ENCODE data around the gene FXN.
"Not testable (repeated sequence)": the region's sequence is repeated elsewhere in the genome, so short reads cannot be mapped to it uniquely, and the experiment has no call there.

The FXN gene

GRCh38 chr9:69089082-69089481, 53.5 kb downstream of the FXN start:
- Histone ChIP-seq H3K9ac (ENCODE audit: low read depth, low read length) (peak overlapping the region; percentile 73; the same call in 1 of the 2 replicates), H3K9me3 (ENCODE audit: insufficient read depth, low read depth, low read length) (no peaks in the 10 kb centered on the region), H3K36me3 (ENCODE audit: insufficient read depth, low read depth, low read length) (no peaks in the 10 kb centered on the region), H3K27ac (ENCODE audit: low read length) (peak overlapping the region; percentile 77), H3K4me3 (ENCODE audit: low read length) (peak overlapping the region; percentile 46; the same call in 1 of the 2 replicates), H3K27me3 (ENCODE audit: insufficient read depth, low read length) (no peaks in the 10 kb centered on the region), H3K4me1 (ENCODE audit: insufficient read depth, low read length) (peaks cover 15% of the 10 kb centered on the region; the same call in 1 of the 2 replicates)

- peaks cover 15% of the 10 kb centered on the region; the same call in 1 of the 2 replicates for H3K4me1 ChIP-seq (ENCODE audit: insufficient read depth, low read length)
- peak overlapping the region; percentile 77 for H3K27ac ChIP-seq (ENCODE audit: low read length)
- H3K9ac ChIP-seq (ENCODE audit: low read depth, low read length): peak overlapping the region; percentile 73; the same call in 1 of the 2 replicates
These were observed 53.9 kb downstream of the FXN start for GRCh38 chr9:69089491-69089890.

GRCh38 chr9:69090140-69090750, 54.7 kb downstream of the FXN start:
- Histone ChIP-seq H3K4me1 (ENCODE audit: insufficient read depth, low read length) (peaks cover 15% of the 10 kb centered on the region; the same call in 1 of the 2 replicates), H3K9me3 (ENCODE audit: insufficient read depth, low read depth, low read length) (no peaks in the 10 kb centered on the region), H3K27ac (ENCODE audit: low read length) (peak overlapping the region; percentile 77), H3K9ac (ENCODE audit: low read depth, low read length) (peak overlapping the region; percentile 73; the same call in 1 of the 2 replicates), H3K27me3 (ENCODE audit: insufficient read depth, low read length) (no peaks in the 10 kb centered on the region), H3K36me3 (ENCODE audit: insufficient read depth, low read depth, low read length) (no peaks in the 10 kb centered on the region), H3K4me3 (ENCODE audit: low read length) (peak overlapping the region; percentile 46)

More at GRCh38 chr9:69089491-69089890, 53.9 kb downstream of the FXN start:
- H3K4me3 ChIP-seq (ENCODE audit: low read length): peak overlapping the region; percentile 46; the same call in 1 of the 2 replicates
- no peaks in the 10 kb centered on the region for H3K27me3 ChIP-seq (ENCODE audit: insufficient read depth, low read length)
- no peaks in the 10 kb centered on the region for H3K9me3 ChIP-seq (ENCODE audit: insufficient read depth, low read depth, low read length)
- H3K36me3 ChIP-seq (ENCODE audit: insufficient read depth, low read depth, low read length): no peaks in the 10 kb centered on the region

GRCh38 chr9:69090946-69091345, 55.4 kb downstream of the FXN start:
- Histone ChIP-seq H3K4me1 (ENCODE audit: insufficient read depth, low read length) (peaks cover 15% of the 10 kb centered on the region; the same call in 1 of the 2 replicates), H3K9me3 (ENCODE audit: insufficient read depth, low read depth, low read length) (no peaks in the 10 kb centered on the region), H3K4me3 (ENCODE audit: low read length) (peak overlapping the region; percentile 46), H3K27ac (ENCODE audit: low read length) (peak overlapping the region; percentile 77), H3K27me3 (ENCODE audit: insufficient read depth, low read length) (no peaks in the 10 kb centered on the region), H3K9ac (ENCODE audit: low read depth, low read length) (peak overlapping the region; percentile 73; the same call in 1 of the 2 replicates), H3K36me3 (ENCODE audit: insufficient read depth, low read depth, low read length) (no peaks in the 10 kb centered on the region)

GRCh38 chr9:69093471-69094103, 58.0 kb downstream of the FXN start:
- no peaks in the 10 kb centered on the region for H3K27me3 ChIP-seq (ENCODE audit: insufficient read depth, low read length)
- H3K36me3 ChIP-seq (ENCODE audit: insufficient read depth, low read depth, low read length): no peaks in the 10 kb centered on the region
- no peaks in the 10 kb centered on the region for H3K9me3 ChIP-seq (ENCODE audit: insufficient read depth, low read depth, low read length)
- no peak overlapping the region for H3K9ac ChIP-seq (ENCODE audit: low read depth, low read length)
- no peak overlapping the region for H3K4me3 ChIP-seq (ENCODE audit: low read length)
- peaks cover 15% of the 10 kb centered on the region; the same call in 1 of the 2 replicates for H3K4me1 ChIP-seq (ENCODE audit: insufficient read depth, low read length)
- no peak overlapping the region for H3K27ac ChIP-seq (ENCODE audit: low read length)

- not testable (repeated sequence) for H3K27ac ChIP-seq (ENCODE audit: low read length); H3K27me3 ChIP-seq (ENCODE audit: insufficient read depth, low read length); H3K4me1 ChIP-seq (ENCODE audit: insufficient read depth, low read length); H3K9ac ChIP-seq (ENCODE audit: low read depth, low read length); H3K4me3 ChIP-seq (ENCODE audit: low read length); H3K36me3 ChIP-seq (ENCODE audit: insufficient read depth, low read depth, low read length); H3K9me3 ChIP-seq (ENCODE audit: insufficient read depth, low read depth, low read length)
These were observed 59.0 kb downstream of the FXN start for GRCh38 chr9:69094361-69095135.

GRCh38 chr9:69097064-69097463, 61.5 kb downstream of the FXN start:
- H3K9ac ChIP-seq (ENCODE audit: low read depth, low read length): no peak overlapping the region
- no peaks in the 10 kb centered on the region for H3K4me1 ChIP-seq (ENCODE audit: insufficient read depth, low read length)
- H3K27me3 ChIP-seq (ENCODE audit: insufficient read depth, low read length): no peaks in the 10 kb centered on the region
- no peak overlapping the region for H3K27ac ChIP-seq (ENCODE audit: low read length)
- H3K9me3 ChIP-seq (ENCODE audit: insufficient read depth, low read depth, low read length): no peaks in the 10 kb centered on the region
- no peak overlapping the region for H3K4me3 ChIP-seq (ENCODE audit: low read length)
- no peaks in the 10 kb centered on the region for H3K36me3 ChIP-seq (ENCODE audit: insufficient read depth, low read depth, low read length)

GRCh38 chr9:69097923-69098593, 62.5 kb downstream of the FXN start:
- no peaks in the 10 kb centered on the region for H3K36me3 ChIP-seq (ENCODE audit: insufficient read depth, low read depth, low read length)
- H3K4me3 ChIP-seq (ENCODE audit: low read length): no peak overlapping the region
- no peak overlapping the region for H3K27ac ChIP-seq (ENCODE audit: low read length)
- no peak overlapping the region for H3K9ac ChIP-seq (ENCODE audit: low read depth, low read length)
- H3K9me3 ChIP-seq (ENCODE audit: insufficient read depth, low read depth, low read length): no peaks in the 10 kb centered on the region
- no peaks in the 10 kb centered on the region for H3K4me1 ChIP-seq (ENCODE audit: insufficient read depth, low read length)
- no peaks in the 10 kb centered on the region for H3K27me3 ChIP-seq (ENCODE audit: insufficient read depth, low read length)

- not testable (repeated sequence) for H3K36me3 ChIP-seq (ENCODE audit: insufficient read depth, low read depth, low read length); H3K27ac ChIP-seq (ENCODE audit: low read length); H3K27me3 ChIP-seq (ENCODE audit: insufficient read depth, low read length); H3K4me3 ChIP-seq (ENCODE audit: low read length); H3K9ac ChIP-seq (ENCODE audit: low read depth, low read length); H3K9me3 ChIP-seq (ENCODE audit: insufficient read depth, low read depth, low read length)
- peaks cover 11% of the 10 kb centered on the region; the same call in 1 of the 2 replicates for H3K4me1 ChIP-seq (ENCODE audit: insufficient read depth, low read length)
These were observed 67.9 kb downstream of the FXN start for GRCh38 chr9:69103348-69103996.

- Histone ChIP-seq H3K9me3 (ENCODE audit: insufficient read depth, low read depth, low read length) (no peaks in the 10 kb centered on the region), H3K4me3 (ENCODE audit: low read length) (no peak overlapping the region), H3K9ac (ENCODE audit: low read depth, low read length) (no peak overlapping the region), H3K27me3 (ENCODE audit: insufficient read depth, low read length) (no peaks in the 10 kb centered on the region), H3K36me3 (ENCODE audit: insufficient read depth, low read depth, low read length) (no peaks in the 10 kb centered on the region), H3K4me1 (ENCODE audit: insufficient read depth, low read length) (peaks cover 11% of the 10 kb centered on the region; the same call in 1 of the 2 replicates), H3K27ac (ENCODE audit: low read length) (peak overlapping the region; percentile 28)
These were observed 69.4 kb downstream of the FXN start for GRCh38 chr9:69104830-69105527.
